HUDEP-2 (cell line): ENCODE results near the gene FKBP14.

Experiments used
- DNase-seq, 76 experiments: peaks; one replicate each; lab custom pipeline; 2025; ENCODE audit not compliant: unreplicated experiment in 76 of 76; lab: John Stamatoyannopoulos, UW

Gene FKBP14, protein sequence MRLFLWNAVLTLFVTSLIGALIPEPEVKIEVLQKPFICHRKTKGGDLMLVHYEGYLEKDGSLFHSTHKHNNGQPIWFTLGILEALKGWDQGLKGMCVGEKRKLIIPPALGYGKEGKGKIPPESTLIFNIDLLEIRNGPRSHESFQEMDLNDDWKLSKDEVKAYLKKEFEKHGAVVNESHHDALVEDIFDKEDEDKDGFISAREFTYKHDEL

DNA sequence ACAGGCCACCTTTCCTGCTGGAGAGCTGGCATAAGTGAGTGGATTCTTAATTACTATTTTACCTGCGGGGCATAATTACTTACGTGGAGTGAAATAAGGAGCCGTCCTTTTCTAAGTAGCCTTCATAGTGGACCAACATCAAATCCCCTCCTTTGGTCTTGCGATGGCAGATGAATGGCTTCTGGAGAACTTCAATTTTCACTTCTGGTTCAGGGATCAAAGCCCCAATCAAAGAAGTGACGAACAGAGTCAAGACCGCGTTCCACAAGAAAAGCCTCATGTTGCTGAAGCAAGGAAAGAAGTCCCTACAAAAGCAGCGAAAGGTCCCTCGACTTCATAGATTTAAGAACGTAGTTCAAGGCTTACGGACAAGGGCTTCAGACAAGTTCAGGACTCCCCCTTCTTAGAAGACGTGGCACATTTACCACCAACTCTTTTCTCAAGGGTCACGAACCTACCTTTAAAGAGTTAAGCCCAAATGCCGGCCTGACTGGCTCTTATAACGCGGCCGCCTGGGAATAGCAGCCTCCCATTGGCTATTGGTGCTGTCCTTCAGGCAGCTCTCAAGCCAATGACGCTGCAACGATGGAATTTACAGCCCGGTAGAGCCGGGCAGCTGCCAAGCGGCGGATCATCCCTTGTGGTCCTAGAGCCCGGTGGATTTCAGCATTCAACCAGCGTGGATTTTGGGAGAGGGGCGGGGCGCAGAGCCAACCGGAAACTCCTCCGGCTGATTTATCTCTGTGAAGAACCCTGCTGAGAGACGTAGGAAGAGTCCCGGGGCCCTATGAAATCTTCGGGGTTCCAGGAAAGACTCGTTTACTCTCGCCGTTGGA, at the start of gene FKBP14:
Gene FKBP14 (minus strand): TSS at position 474 of the 836 bp plus-strand sequence. CDS start 194 bp downstream, at position 280.
- peak; percentile 24 to 99 (median 95) for DNase-seq

DNA sequence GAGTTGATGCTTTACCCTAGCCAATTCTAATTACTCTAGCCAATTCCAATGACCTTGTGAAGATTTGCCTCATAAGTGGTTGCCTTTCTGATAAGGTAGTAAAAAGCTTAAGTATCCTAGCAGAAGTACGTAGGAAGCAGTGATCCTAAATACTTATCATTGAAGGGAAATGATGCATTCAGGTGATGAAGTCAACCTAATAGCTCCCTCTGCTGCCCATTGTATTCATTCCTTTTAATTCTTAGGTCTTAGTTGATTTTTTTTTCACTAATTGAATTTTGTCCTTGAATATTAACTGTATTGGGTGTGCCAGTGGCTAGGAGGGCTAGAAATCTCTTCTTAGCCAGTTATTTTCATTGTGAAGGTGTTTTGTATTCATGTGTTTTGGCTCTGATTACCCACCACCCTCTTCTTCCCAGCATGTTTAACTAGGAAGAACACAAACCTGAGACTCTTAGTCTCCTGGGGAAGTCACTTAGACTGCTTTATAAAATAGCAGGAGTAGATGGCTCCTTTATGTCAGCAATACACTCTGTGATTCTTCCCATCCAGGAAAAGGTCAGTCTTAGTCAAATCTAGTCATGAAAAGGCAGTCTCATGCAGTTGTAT, 48.0 kb upstream of the FKBP14 start:
- peak in 9 of 76 experiments; percentile 1 to 39 (median 10) for DNase-seq

DNA sequence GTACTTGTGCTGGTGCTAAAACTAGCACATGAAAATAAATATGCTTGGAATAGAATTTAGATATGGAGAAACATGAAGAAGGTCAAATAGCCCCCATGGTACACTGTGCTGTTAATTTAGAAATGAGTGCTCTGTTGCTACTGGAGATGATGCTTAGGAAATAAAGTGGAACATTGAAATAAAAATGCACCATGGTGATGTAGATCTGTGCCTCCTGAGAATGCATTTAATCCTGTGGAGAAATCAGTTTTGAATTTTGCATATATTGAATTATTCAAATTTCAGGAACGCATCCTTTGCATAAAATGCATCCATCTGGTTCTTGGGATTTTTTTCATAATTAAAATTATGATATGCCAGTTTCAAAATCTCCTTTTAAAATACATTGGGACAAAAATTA, 46.2 kb upstream of the FKBP14 start:
- no peak for DNase-seq

DNA sequence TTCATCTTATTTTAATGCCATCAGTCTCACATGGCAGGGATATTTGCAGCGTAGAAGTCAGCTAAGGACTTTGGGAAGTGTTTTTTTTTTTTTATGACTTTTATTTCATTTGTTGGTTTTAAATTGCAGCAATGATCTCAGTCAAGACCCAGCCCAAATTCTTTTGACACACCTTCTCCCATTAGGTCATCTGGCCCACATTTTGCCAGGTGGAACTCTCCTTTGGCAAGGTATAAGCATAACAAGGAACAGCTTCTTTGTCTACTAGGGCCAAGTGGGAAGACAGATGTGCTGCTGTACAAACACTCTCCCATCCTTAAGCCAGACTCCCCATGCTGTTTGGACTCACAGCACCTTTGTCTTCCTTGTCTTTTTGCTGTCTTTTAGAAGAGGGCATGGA, 43.5 kb upstream of the FKBP14 start:
- DNase-seq, result no peak

DNA sequence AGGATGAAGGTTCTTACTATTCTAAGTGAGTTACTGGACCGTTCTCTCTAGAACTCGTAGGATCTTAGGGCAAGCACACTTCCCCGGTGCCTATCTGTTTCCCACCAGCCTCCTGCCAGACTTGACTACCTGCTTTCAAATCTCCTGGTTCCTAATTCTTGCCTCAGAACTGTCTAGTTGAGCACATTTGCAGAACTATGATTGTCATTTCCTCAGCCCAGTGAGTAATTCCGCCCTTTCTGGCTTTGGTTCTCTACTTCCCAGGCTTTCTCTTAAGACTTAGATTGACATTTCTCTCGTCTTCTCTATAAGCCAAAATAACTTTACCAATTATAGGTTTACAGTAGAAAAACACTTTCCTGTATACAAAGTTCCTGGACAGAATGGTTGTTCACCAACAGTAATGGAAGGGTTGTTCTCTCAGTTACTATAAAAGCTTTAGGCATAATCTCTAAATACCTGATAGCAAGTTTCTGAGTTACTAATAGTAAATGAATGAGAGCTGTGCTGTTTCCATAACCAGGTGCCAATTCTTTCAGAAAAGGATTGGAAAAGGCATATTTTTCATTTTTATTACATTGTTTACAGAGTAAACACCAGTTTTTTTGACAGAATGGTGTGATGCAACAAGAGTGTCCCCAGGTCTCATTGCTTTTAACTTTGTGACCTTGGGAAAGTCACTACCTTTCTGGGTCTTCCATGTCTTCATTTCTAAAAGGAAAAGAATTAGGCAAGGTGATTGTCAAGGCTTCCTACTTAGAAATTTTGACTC, 42.8 kb upstream of the FKBP14 start:
- DNase-seq, result no peak

DNA sequence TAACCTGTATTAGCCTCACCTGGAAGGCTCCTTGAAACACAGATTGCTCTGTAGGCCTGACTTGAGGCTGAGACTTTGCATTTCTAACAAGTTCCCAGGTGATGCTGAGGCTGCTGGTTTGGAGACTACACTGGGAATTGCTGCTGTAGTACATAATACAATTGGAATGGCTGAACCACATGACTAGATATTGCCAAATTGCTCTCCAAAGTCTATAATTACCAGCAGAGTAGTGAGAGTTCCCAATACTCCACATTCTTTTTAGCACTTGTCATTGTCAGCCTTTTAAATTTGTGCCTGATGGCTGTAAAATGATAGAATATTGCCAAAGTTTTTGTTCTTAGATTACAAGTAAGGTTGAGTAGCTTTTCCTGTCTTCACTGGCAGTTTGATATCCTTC, 41.6 kb upstream of the FKBP14 start:
- no peak for DNase-seq

DNA sequence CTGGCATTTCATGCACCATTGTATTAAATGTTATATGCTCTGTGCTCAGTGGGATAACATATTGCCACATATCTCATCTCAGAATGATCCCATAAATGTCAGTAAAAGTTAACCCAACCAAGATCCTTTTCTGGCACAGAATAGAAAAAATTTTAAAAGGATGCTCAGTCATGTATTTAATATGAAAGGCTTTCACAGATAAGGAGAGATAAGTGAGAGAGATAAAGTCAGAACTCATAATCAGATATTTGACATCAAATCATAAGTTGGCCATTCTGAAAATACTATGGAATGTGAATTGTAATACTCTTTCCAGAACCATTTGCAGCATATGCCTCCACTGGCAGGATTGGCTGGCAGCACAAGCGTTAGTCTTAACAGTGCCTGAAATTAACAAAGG, 40.2 kb upstream of the FKBP14 start:
- no peak for DNase-seq

DNA sequence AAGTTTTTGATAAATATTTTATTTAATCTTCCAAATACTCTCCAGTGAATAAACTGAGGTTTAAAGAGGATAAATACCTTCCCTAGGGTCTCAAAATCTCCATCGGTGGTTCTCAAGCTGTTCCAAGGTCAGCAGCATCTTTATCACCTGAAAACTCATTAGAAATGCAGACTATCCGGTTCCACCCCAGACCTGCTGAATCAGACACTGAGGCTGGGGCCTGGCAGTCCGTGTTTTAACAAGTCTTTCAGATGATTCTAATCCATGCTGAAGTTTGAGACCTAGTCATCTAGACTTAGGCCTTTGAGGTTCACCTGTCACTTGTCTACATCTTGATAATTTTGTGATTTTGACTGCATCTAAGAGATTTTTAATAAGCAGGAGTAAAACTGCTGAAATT, 39.2 kb upstream of the FKBP14 start:
- DNase-seq, result no peak

DNA sequence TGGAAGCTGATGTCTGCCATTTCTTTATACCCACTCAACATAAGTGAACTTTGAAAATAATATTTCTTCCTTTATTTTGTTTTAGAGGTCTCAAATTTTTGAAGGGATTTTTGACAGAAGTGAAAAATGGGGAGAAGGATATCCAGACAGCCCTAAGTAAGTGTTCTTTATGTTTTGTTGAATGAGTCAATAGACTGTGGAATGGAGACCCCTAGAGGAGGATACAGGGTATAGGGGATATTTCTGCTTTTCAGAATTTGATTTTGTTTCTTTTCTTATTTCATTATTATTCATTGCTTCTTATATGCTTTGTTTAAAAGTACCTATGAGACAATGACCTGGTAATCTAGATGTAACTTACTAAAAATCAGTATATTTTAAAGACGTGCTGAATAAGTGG, 36.1 kb upstream of the FKBP14 start:
- DNase-seq, result peak in 10 of 76 experiments; percentile 5 to 23 (median 12)

DNA sequence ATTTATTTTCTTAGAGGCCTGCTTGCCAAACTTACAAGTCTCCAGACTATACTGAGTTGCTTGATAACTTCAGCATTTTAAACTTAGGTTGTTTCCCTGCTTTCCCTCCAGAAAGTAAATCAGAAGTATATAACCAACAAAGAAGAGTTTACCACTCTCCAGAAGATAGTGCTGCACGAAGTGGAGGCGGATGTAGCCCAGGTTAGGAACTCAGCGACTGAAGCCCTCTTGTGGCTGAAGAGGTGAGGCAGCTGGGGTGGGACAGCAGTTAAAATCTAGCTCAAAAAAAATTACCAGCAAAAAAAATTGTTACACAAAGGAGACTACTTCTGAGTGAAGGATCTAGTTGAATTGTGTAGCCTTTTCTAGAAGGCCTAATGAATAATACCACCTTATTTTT, 35.3 kb upstream of the FKBP14 start:
- peak in 34 of 76 experiments; percentile 2 to 43 (median 16) for DNase-seq

DNA sequence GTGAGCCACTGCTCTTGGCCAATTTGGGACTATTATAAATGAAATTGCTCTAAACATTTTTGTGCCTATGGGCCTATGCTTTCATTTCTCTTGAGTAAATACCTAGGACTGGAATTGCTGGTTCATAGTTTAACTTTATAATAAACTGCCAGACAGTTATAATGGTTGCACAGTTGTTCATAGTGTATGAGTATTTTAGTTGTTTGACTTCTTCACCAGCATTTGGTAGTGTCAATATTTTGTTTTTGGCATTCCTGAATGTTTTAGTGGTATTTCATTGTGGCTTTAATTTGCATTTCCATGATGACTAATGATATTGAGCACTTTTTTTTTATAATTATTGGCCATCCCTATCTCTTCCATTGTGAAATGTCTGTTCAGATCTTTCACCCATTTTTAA, 31.2 kb upstream of the FKBP14 start:
- DNase-seq, result no peak

DNA sequence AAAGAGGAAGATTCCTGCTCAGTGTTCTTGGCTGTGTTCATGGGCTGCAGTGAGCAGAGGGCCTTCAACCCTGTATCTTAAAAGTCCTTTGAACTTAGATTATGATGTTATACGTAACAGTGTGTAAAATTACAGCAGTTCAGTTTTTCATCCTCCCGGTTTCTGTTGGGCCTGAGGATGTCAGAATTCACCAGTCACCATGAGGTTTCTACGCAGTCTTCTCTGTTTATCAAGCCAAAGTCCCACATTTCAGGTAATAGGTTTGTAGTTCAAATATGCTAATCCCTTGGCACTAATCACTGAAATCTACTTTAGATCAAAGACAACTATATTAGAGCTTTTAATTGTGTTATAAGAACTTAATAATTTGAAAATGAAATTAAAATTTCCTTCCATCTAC, 26.6 kb upstream of the FKBP14 start:
- no peak for DNase-seq

DNA sequence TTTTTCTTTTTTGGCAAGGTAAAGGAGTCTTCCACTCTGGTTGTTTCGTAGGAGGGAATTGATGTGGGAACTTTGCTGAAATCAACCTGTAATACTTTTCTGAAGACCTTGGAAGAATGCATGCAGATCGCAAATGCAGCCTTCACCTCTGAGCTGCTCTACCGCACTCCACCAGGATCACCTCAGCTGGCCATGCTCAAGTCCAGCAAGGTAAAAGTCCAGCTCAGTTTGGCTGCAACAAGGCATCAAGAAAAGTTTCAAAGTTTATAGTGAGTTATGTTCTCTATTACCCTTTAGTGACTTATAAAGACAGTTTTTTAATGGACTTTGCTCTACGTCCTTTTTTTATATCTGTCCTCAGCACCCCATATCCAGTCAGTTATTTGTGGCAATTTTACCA, 22.7 kb upstream of the FKBP14 start:
- no peak for DNase-seq

DNA sequence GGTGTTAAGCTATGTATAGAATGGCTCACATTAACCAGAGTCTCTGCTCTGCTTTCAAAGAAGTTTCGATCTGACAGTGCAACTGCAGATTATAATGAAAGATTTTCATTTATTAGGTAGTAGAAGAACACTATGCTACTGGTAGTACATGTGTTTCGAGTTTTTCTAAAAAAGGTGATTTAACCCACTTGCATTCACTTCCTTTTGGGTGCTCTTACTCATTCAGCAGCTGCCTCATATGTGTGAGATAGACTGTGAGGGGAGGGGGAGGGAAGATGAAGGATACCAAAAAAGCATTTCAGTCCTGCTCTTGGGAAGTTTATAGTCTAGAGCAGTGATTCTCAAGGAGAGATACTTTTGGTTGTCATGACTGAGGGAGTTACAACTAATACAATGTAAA, 22.1 kb upstream of the FKBP14 start:
- DNase-seq, result no peak

DNA sequence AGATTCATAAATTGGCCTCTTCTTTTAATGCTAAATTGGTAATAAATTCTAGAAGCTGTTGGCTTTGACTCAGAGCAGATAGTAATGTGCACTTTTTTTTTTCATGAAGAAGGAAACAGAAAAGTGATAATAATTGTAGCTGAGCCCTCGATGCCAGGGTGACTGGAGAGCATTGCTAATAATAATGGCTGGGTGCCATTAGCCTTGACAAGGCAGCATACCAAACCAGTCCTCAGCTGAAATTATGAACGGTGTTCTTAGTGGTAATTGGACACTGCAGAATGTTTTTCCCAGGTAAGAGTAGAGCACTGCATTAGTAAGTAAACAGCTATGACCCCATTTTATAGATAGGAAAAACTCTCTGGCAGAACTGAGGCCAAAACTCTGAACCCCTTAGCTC, 20.6 kb upstream of the FKBP14 start:
- no peak for DNase-seq

DNA sequence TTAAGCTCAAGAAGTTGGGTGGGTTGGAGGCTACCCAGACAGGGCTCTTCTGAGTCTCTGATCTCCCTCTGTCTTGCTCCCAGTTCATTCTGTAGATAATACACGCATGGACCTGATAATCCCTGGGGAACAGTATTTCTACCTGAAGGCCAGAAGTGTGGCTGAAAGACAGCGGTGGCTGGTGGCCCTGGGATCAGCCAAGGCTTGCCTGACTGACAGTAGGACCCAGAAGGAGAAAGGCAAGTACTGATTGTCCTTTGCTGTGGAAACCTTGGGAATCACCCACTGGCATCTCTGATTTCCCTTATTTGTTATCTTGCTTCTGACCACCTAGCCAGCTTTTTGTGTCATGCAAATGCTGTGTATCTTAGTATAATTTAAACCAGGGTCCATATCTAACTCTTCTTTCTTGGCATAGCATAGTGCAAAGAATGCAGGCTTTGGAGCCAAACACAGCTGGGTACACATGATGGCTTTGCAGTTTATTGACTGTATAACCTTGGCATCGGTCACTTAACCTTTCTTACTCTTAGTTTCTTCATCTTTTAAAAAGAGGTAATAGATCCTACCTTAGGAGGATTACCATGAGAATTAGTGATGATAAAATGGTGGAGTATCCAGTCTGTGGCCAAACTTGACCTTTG, 19.7 kb upstream of the FKBP14 start:
- no peak for DNase-seq

DNA sequence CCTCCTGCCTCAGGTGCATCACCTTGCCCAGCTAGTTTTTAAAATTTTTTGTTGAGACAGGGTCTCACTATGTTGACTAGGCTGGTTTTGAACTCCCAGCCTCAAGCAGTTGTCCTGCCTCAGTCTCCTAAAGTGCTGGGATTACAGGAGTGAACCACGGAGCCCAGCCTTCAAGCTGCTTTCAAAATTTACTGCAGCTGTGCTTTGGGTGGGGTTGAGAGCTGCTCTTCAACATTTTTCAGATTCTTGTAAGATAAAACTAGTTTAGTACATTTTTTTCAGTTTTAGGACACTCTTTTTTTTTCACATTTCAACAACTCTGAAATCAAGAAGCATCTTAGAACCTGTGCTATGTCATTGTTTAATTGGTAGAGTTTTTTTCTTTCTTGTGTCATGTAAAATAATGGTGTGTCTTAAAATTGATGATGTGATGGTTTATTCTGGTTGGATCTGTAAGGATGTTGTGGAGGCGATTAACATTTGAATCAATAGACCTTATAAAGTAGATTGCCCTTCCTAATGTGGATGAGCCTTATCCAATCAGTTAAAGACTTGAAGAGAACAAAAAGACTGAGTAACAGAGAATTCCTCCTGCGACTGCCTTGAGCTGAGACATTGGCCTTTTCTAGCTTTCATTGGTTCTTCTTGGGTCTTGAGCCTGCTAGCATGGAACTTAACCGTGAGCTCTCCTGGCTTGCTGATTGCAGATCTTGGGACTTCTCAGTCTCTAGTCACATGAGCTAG, 15.2 kb upstream of the FKBP14 start:
- DNase-seq, result no peak

DNA sequence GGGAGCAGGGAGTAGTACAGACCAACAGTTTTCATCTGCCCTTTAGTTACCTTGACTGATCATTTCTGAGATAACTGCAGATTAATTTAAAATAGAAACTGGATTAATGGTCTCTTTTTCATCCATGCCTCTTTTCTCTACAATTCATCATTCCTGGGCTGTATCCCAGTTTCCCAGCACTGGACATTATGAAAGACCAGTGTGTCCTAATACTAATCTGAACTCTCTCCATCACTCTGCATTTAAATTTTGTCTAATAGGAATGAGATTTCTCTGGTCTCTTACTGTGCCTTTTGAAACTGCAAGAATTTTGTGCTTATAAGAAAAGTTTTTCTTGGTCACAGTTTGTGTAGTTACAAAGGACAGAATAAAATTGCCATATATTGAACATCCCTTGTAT, 14.4 kb upstream of the FKBP14 start:
- no peak for DNase-seq

DNA sequence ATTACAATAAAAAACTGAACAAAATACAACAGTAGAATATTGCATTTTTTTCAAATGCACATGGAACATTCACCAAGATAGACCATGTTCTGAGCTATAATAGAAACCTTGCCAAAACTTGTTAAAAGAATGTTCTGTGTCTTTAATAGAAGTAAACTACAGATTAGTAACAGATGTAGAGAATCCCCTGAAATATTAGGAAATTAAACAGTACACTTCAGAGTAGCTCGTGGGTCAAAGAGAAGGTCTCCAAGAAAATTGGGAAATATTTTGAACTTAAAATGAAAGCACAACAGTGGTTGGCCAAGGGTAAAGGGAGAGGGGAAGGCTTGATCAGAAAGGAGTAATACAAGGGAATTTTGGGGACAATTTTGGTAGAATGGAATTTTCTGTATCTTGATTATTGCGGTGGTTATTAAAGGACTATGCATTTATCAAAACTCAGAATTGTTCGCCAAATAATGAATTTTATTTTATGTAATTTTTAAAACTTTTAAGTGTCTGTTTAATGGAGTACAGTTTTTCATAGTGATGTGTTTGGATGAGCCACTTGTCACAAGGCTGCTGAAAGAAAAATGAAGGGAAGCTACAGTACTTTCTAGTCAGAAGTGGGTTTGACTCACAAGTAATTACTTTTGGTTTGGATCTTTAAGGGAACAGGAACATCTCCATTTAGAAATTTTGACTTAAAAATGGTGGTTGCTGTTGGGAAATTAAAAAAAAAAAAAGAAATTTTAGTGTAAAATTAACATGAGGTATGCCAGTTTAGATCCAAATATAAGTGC, 11.9 kb upstream of the FKBP14 start:
- no peak for DNase-seq
